Measurements from ENCODE around the gene EPHB1.

- no peak for TF ChIP-seq POLR2A (IDR thresholded peaks at IDR 0.05; ENCODE audit: borderline replicate concordance, extremely low read depth, insufficient read depth, insufficient read length)
- peak in 2 of 3 experiments; percentile 22 to 24; a peak in 2 of 6 replicates for TF ChIP-seq CTCF (IDR thresholded peaks at IDR 0.05 in 2 of 3, conservative IDR thresholded peaks at IDR 0.05 in 1 of 3; ENCODE audit: borderline replicate concordance in 1 of 3, insufficient read depth in 1 of 3, low read depth in 2 of 3, low read length in 2 of 3)
These were observed 91.0 kb downstream of the EPHB1 start for GRCh38 chr3:134885877-134886621.

All from HCT116 (cell line).